BE2C (cell line): Measurements from ENCODE around the gene STK4.

Experiments
- DNase-seq: peaks from one replicate; pipeline ENCODE4 v3.0.0-alpha.2; 2020
- H3K27me3 ChIP-seq: fragments of 250-450 bp; sonication (Bioruptor Pico); 2 replicates; pipeline ENCODE4 v1.5.1; 2020; ENCODE audit warnings: mild to moderate bottlenecking
- H3K36me3 ChIP-seq: fragments of 250-450 bp; sonication (Bioruptor Pico); 2 replicates; pipeline ENCODE4 v1.5.1; 2020; ENCODE audit warnings: mild to moderate bottlenecking
- H3K4me1 ChIP-seq: fragments of 250-450 bp; sonication (Bioruptor Pico); 2 replicates; pipeline ENCODE4 v1.5.1; 2020
- H3K4me3 ChIP-seq: 2 replicates; pipeline ENCODE4 v1.5.1; 2011; ENCODE audit warnings: low read depth, low read length
- H3K9me3 ChIP-seq: fragments of 250-450 bp; sonication (Bioruptor Pico); 2 replicates; pipeline ENCODE4 v1.5.1; 2020
- TF ChIP-seq, protein P1 (sequence below): IDR thresholded peaks from 2 replicates; pipeline ENCODE4 v1.5.1; 2012; ENCODE audit warnings: mild to moderate bottlenecking, low read depth, low read length

STK4 gene

GRCh38 chr20:45119556-45120266 is 153.4 kb downstream of the STK4 start:
- no peak for DNase-seq
- TF ChIP-seq, protein P1, sequence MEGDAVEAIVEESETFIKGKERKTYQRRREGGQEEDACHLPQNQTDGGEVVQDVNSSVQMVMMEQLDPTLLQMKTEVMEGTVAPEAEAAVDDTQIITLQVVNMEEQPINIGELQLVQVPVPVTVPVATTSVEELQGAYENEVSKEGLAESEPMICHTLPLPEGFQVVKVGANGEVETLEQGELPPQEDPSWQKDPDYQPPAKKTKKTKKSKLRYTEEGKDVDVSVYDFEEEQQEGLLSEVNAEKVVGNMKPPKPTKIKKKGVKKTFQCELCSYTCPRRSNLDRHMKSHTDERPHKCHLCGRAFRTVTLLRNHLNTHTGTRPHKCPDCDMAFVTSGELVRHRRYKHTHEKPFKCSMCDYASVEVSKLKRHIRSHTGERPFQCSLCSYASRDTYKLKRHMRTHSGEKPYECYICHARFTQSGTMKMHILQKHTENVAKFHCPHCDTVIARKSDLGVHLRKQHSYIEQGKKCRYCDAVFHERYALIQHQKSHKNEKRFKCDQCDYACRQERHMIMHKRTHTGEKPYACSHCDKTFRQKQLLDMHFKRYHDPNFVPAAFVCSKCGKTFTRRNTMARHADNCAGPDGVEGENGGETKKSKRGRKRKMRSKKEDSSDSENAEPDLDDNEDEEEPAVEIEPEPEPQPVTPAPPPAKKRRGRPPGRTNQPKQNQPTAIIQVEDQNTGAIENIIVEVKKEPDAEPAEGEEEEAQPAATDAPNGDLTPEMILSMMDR = no peak

DNA sequence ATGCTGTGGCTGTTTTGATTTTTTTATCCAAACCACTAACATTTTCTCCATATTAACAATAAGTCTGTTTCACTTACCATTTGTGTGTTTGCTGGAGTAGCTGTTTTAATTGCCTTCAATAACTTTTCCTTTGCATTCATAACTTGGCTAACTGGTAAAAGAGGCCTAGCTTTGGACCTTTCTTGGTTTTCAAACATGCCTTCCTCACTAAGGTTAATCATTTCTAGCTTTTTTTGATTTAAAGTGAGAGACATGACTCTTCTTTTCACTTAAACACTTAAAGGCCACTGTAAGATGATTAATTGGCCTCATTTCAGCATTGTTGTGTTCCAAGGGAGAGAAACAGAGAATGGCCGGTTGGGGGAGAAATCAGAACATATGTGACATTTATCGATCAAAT is 155.1 kb downstream of the STK4 start:
- Histone ChIP-seq H3K27me3 (peaks cover 48% of the 10 kb centered on the region), H3K9me3 (no peaks in the 10 kb centered on the region), H3K36me3 (no peaks in the 10 kb centered on the region), H3K4me1 (no peaks in the 10 kb centered on the region), H3K4me3 (no peak overlapping the region)
- TF ChIP-seq, protein P1 = no peak
- DNase-seq = no peak

More at GRCh38 chr20:45119556-45120266, 153.4 kb downstream of the STK4 start:
- Histone ChIP-seq H3K27me3 (peaks cover 42% of the 10 kb centered on the region), H3K4me1 (no peaks in the 10 kb centered on the region), H3K9me3 (no peaks in the 10 kb centered on the region), H3K4me3 (no peak overlapping the region), H3K36me3 (no peaks in the 10 kb centered on the region)

DNA sequence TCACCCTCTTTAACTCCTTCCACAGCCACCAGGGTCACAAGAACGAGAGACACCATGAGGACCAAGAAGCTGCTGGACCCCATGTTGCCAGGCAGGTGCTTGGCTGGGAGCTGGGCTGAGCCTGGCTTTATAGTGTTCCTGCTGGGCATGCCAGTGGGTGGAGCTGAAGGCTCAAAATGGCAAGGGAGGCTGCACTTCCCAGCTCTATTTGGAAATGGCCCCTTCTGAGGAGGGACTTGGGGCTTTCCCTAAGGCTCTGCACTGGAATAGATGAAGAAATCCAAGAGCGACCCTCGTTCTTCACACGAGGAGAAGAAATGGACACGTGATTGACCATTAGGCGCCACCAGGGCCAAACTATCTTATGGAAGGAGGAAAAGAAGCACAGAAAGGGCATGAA is 158.1 kb downstream of the STK4 start, which contains the start of gene WFDC12:
WFDC12 (minus strand) TSS at position 101 of the 400 bp plus-strand sequence; CDS start at position 83, 18 bp downstream.
- Histone ChIP-seq H3K36me3 (no peaks in the 10 kb centered on the region), H3K4me3 (no peak within 1 kb of the TSS), H3K4me1 (no peaks in the 10 kb centered on the region), H3K9me3 (no peaks in the 10 kb centered on the region), H3K27me3 (peaks cover 43% of the 10 kb centered on the region)
- TF ChIP-seq, protein P1 = no peak
- no peak for DNase-seq

- peaks cover 31% of the 10 kb centered on the region for H3K27me3 ChIP-seq
- no peaks in the 10 kb centered on the region for H3K9me3 ChIP-seq
- no peak for DNase-seq
- H3K4me3 ChIP-seq = no peak overlapping the region
- no peaks in the 10 kb centered on the region for H3K36me3 ChIP-seq
- TF ChIP-seq, protein P1 = no peak
- H3K4me1 ChIP-seq = no peaks in the 10 kb centered on the region
Measured at GRCh38 chr20:45128099-45128498, 161.8 kb downstream of the STK4 start.
